ENCODE results near the gene CNIH3. TPM values are rescaled to one million over a fixed set of nuclear protein-coding genes. Genes with fewer than 3 reads are reported as not detected.

CNIH3 gene
- total RNA-seq, 1 donor from 2014 or later: 1.5 TPM

DNA sequence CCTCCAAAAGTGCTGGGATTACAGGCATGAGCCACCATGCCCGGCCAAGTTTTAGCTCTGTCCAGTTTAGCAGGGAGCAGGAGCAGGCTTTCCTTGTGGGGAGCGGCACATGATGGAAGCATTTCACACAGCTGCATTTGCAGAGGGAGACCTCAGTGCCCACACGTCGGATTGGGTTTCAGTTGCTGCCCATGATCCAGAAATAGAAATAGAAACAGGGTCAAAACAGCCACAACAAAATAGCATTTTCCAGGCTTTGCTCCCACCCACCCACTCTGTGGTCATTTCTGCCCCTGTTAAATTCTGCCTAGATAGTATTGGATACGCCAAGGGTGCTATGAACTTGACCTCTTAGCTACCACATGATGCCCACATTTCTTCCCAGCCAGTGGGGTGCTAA, 128.4 kb downstream of the CNIH3 start:
- Mint-ChIP-seq H3K9me3 (ENCODE audit: low read depth) (no peaks in the 10 kb centered on the region), H3K36me3 (ENCODE audit: low read depth) (no peaks in the 10 kb centered on the region), H3K27me3 (ENCODE audit: low read depth) (peaks cover 4% of the 10 kb centered on the region), H3K27ac (ENCODE audit: unreplicated experiment) (no peak overlapping the region), H3K4me1 (ENCODE audit: low read depth) (peaks cover 4% of the 10 kb centered on the region), H3K4me3 (ENCODE audit: unreplicated experiment) (no peak overlapping the region)
- DNase-seq (ENCODE audit: low spot score): no peak
- TF ChIP-seq, protein P1, sequence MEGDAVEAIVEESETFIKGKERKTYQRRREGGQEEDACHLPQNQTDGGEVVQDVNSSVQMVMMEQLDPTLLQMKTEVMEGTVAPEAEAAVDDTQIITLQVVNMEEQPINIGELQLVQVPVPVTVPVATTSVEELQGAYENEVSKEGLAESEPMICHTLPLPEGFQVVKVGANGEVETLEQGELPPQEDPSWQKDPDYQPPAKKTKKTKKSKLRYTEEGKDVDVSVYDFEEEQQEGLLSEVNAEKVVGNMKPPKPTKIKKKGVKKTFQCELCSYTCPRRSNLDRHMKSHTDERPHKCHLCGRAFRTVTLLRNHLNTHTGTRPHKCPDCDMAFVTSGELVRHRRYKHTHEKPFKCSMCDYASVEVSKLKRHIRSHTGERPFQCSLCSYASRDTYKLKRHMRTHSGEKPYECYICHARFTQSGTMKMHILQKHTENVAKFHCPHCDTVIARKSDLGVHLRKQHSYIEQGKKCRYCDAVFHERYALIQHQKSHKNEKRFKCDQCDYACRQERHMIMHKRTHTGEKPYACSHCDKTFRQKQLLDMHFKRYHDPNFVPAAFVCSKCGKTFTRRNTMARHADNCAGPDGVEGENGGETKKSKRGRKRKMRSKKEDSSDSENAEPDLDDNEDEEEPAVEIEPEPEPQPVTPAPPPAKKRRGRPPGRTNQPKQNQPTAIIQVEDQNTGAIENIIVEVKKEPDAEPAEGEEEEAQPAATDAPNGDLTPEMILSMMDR (IDR thresholded peaks at IDR 0.05): no peak

DNA sequence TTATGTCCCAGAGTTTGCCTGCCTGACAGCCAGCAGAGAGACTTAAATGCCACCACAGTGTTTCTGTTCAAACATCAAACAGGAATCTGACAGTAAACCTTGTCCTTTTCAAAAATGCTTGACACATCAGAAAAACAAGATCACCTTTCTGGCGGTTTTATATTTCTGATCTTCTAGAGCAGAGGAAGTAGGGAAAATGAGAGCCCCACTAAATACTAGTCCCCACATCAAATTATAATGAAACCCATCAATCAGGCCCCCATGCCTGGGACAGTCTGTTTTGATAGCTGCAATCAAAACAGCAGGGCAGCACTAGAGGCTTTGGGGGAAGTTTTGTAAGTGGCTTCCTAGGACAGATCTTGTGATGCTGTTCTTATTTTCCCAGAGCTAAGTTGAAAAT, 129.3 kb downstream of the CNIH3 start:
- H3K4me1 Mint-ChIP-seq (ENCODE audit: low read depth): peaks cover 4% of the 10 kb centered on the region
- no peak overlapping the region for H3K27ac Mint-ChIP-seq (ENCODE audit: unreplicated experiment)
- H3K27me3 Mint-ChIP-seq (ENCODE audit: low read depth): peaks cover 5% of the 10 kb centered on the region
- H3K4me3 Mint-ChIP-seq (ENCODE audit: unreplicated experiment): no peak overlapping the region
- DNase-seq (ENCODE audit: low spot score): no peak
- TF ChIP-seq, protein P1 (IDR thresholded peaks at IDR 0.05): no peak
- no peaks in the 10 kb centered on the region for H3K9me3 Mint-ChIP-seq (ENCODE audit: low read depth)
- H3K36me3 Mint-ChIP-seq (ENCODE audit: low read depth): no peaks in the 10 kb centered on the region

DNA sequence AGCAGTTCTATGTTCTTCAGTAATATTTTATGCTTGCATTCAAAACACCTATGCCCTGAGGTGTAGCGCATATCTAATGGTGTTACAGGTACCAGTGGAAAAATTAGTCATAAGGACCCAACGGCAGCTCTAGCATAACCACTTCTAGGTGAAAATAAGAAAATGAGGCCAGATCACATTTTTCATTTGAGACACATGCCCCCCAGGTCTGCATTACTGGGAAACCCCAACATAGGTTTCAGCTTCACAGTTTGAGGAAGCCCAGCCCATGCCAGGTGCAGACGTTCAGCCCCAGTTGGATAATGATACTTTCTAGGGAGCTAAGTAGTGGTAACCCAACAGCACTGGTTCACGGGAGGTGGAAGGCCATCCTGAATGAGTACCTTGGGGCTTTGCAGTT, 129.8 kb downstream of the CNIH3 start:
- H3K4me3 Mint-ChIP-seq (ENCODE audit: unreplicated experiment): no peak overlapping the region
- TF ChIP-seq, protein P1 (IDR thresholded peaks at IDR 0.05): no peak
- DNase-seq (ENCODE audit: low spot score): no peak
- no peak overlapping the region for H3K27ac Mint-ChIP-seq (ENCODE audit: unreplicated experiment)
- peaks cover 4% of the 10 kb centered on the region for H3K4me1 Mint-ChIP-seq (ENCODE audit: low read depth)
- peaks cover 7% of the 10 kb centered on the region for H3K27me3 Mint-ChIP-seq (ENCODE audit: low read depth)
- H3K9me3 Mint-ChIP-seq (ENCODE audit: low read depth): no peaks in the 10 kb centered on the region
- no peaks in the 10 kb centered on the region for H3K36me3 Mint-ChIP-seq (ENCODE audit: low read depth)

GRCh38 chr1:224747578-224747977, 131.5 kb downstream of the CNIH3 start:
- H3K4me1 Mint-ChIP-seq (ENCODE audit: low read depth): peaks cover 4% of the 10 kb centered on the region
- H3K27me3 Mint-ChIP-seq (ENCODE audit: low read depth): peaks cover 11% of the 10 kb centered on the region
- H3K36me3 Mint-ChIP-seq (ENCODE audit: low read depth): no peaks in the 10 kb centered on the region
- no peak for DNase-seq (ENCODE audit: low spot score)
- H3K9me3 Mint-ChIP-seq (ENCODE audit: low read depth): no peaks in the 10 kb centered on the region
- H3K27ac Mint-ChIP-seq (ENCODE audit: unreplicated experiment): no peak overlapping the region
- H3K4me3 Mint-ChIP-seq (ENCODE audit: unreplicated experiment): no peak overlapping the region
- TF ChIP-seq, protein P1 (IDR thresholded peaks at IDR 0.05): no peak

- Mint-ChIP-seq H3K9me3 (ENCODE audit: low read depth) (no peaks in the 10 kb centered on the region), H3K27me3 (ENCODE audit: low read depth) (peaks cover 14% of the 10 kb centered on the region), H3K4me1 (ENCODE audit: low read depth) (no peaks in the 10 kb centered on the region), H3K27ac (ENCODE audit: unreplicated experiment) (no peak overlapping the region), H3K36me3 (ENCODE audit: low read depth) (no peaks in the 10 kb centered on the region), H3K4me3 (ENCODE audit: unreplicated experiment) (no peak overlapping the region)
- DNase-seq (ENCODE audit: low spot score): no peak
- TF ChIP-seq, protein P1 (IDR thresholded peaks at IDR 0.05): no peak
Observed at GRCh38 chr1:224749916-224750315, 133.8 kb downstream of the CNIH3 start.
